Fibroblast of skin of left biceps (primary cell): ENCODE results near the gene DNASE2.
A peak's percentile ranks its signal among the peaks of the same experiment; 100 is the strongest.
"Not testable (repeated sequence)": the region's sequence is repeated elsewhere in the genome, so short reads cannot be mapped to it uniquely, and the experiment has no call there.

Source experiments
- DNase-seq, 2 experiments: peaks; one replicate each; pipeline ENCODE4 v3.0.0-alpha.2; 2013; ENCODE audit warnings: low read depth in 2 of 2

Gene DNASE2

GRCh38 chr19:12881172-12881808 is at the start of gene DNASE2:
Gene DNASE2, minus strand, starts transcription at chr19:12881449. Its CDS starts 74 bp downstream, at chr19:12881375.
- peak; percentile 61 to 63 for DNase-seq

GRCh38 chr19:12930002-12930645 is 48.9 kb upstream of the DNASE2 start:
- DNase-seq: no peak

GRCh38 chr19:12924621-12925310 is 43.5 kb upstream of the DNASE2 start:
- DNase-seq: no peak

- no peak for DNase-seq
These were observed 41.7 kb upstream of the DNASE2 start for GRCh38 chr19:12922959-12923358.

- DNase-seq: no peak
These were observed 39.8 kb upstream of the DNASE2 start for GRCh38 chr19:12921047-12921446.

GRCh38 chr19:12918253-12918652 is 37.0 kb upstream of the DNASE2 start:
- no peak for DNase-seq

- not testable (repeated sequence) for DNase-seq
These were observed 34.6 kb upstream of the DNASE2 start for GRCh38 chr19:12915860-12916259.

- DNase-seq: no peak
These were observed 32.8 kb upstream of the DNASE2 start for GRCh38 chr19:12913851-12914690.

GRCh38 chr19:12913011-12913561 is 31.8 kb upstream of the DNASE2 start:
- DNase-seq: peak; percentile 33

GRCh38 chr19:12912571-12912970 is 31.3 kb upstream of the DNASE2 start:
- no peak for DNase-seq

GRCh38 chr19:12907166-12907565 is 25.9 kb upstream of the DNASE2 start:
- DNase-seq: no peak

- no peak for DNase-seq
These were observed 18.8 kb upstream of the DNASE2 start for GRCh38 chr19:12899891-12900518.

GRCh38 chr19:12896460-12896859 is 15.2 kb upstream of the DNASE2 start:
- no peak for DNase-seq

- no peak for DNase-seq
These were observed 12.3 kb upstream of the DNASE2 start for GRCh38 chr19:12893582-12893981.

- no peak for DNase-seq
These were observed 10.3 kb upstream of the DNASE2 start for GRCh38 chr19:12891553-12892021.

GRCh38 chr19:12890787-12891552 is 9.7 kb upstream of the DNASE2 start, which contains the start of gene GCDH:
Gene GCDH, plus strand, starts transcription at chr19:12891160. Its CDS starts 145 bp downstream, at chr19:12891305.
- DNase-seq: peak; percentile 95

GRCh38 chr19:12890299-12890786 is 9.1 kb upstream of the DNASE2 start:
- DNase-seq: not testable (repeated sequence)

GRCh38 chr19:12888006-12888603 is 6.9 kb upstream of the DNASE2 start:
- no peak for DNase-seq

- no peak for DNase-seq
These were observed 5.9 kb upstream of the DNASE2 start, which contains the start of gene KLF1 for GRCh38 chr19:12886969-12887747. Gene KLF1, minus strand, starts transcription at chr19:12887201. Its CDS starts 61 bp downstream, at chr19:12887140.
